Motor neuron (in vitro differentiated cells): ENCODE measurements around the gene NME3. TPM values are rescaled to one million over a fixed set of nuclear protein-coding genes. Genes with fewer than 3 reads are reported as not detected.
A peak's percentile ranks its signal among the peaks of the same experiment; 100 is the strongest.
"Not testable (repeated sequence)": the region's sequence is repeated elsewhere in the genome, so short reads cannot be mapped to it uniquely, and the experiment has no call there.

Source experiments
- ATAC-seq, 8 experiments: fragments of 200-7000 bp; cut with Tn5 transposase; replicated peaks in 6 of 8; 2 replicates each; pipeline ENCODE4 v1.8.0; 2021; ENCODE audit warnings: mild to moderate bottlenecking in 8 of 8, moderate library complexity in 8 of 8
- H3K27ac ChIP-seq, 2 donors: fragments of 250-450 bp; sonication (Bioruptor Pico); 2 replicates each; pipeline ENCODE4 v1.9.0; 2021; ENCODE audit warnings: antibody characterized with exemption in 2 of 2, mild to moderate bottlenecking in 2 of 2, moderate library complexity in 1 of 2
- H3K4me1 ChIP-seq, 2 donors: fragments of 250-450 bp; sonication (Bioruptor Pico); replicated peaks in 1 of 2; 2 replicates each; pipeline ENCODE4 v1.6.1; 2021; ENCODE audit warnings: antibody characterized with exemption in 2 of 2, mild to moderate bottlenecking in 2 of 2, moderate library complexity in 1 of 2
- H3K4me3 ChIP-seq, 5 donors: fragments of 250-450 bp; sonication (Bioruptor Pico); 2 replicates each; pipeline ENCODE4 v1.9.0; 2021; ENCODE audit warnings: antibody characterized with exemption in 5 of 5, mild to moderate bottlenecking in 5 of 5, moderate library complexity in 4 of 5
- WGBS, 10 experiments: fragments of 450-650 bp; shearing (Covaris generic); methylation state at CpG; one replicate each; pipeline ENCODE4 v1.0.0; 2022; 5-methylcytosine and 5-hydroxymethylcytosine counted together
- in situ Hi-C, 9 experiments: fragments of 400-800 bp; cut with MboI; loops; one replicate each; pipeline ENCODE4 v1.15.0; 2021; ENCODE audit warnings: low sequenced_read_pairs in 9 of 9, low pct_unique_long_range_greater_than_20kb in 2 of 9; ENCODE audit not compliant: unreplicated experiment in 9 of 9
- total RNA-seq, 8 experiments: library from RNA; unstranded; fragments of 300-600 nt; gene quantifications; 2 replicates each; pipeline versions ENCODE4 v1.2.3 to v1.2.4, GENCODE V29; 2022

Gene NME3
- total RNA-seq, 8 experiments from 2014 or later = 41.7 to 59.9 (median 43.5) TPM

GRCh38 chr16:1810106-1810505, 38.8 kb upstream of the NME3 start:
- Histone ChIP-seq H3K27ac (no peak overlapping the region), H3K4me3 (no peak overlapping the region), H3K4me1 (no peaks in the 10 kb centered on the region)
- in situ Hi-C loops = no loop called here
- WGBS, 10 experiments = 80 to 96% methylated on average over 2 to 10 of the region's 16 CpGs; no CpG with 5 or more reads in 8 of the 10 experiments
- ATAC-seq = no peak

GRCh38 chr16:1809281-1809801, 38.0 kb upstream of the NME3 start:
- Histone ChIP-seq H3K27ac (no peak overlapping the region), H3K4me3 (no peak overlapping the region), H3K4me1 (no peaks in the 10 kb centered on the region)
- 80 to 100% (median 86%) methylated on average over 1 to 7 of the region's 28 CpGs; no CpG with 5 or more reads in 6 of the 10 experiments for WGBS, 10 experiments
- in situ Hi-C loops = no loop called here
- peak in 3 of 8 experiments; percentile 10 to 21 (median 18) for ATAC-seq

GRCh38 chr16:1808691-1809090, 37.3 kb upstream of the NME3 start:
- no peak for ATAC-seq
- in situ Hi-C loops = no loop called here
- Histone ChIP-seq H3K4me1 (no peaks in the 10 kb centered on the region), H3K4me3 (no peak overlapping the region), H3K27ac (no peak overlapping the region)
- 40 to 67% methylated on average over 1 of the region's 18 CpGs; no CpG with 5 or more reads in 8 of the 10 experiments for WGBS, 10 experiments

GRCh38 chr16:1807626-1808025, 36.3 kb upstream of the NME3 start:
- in situ Hi-C loops = no loop called here
- WGBS, 10 experiments = 78 to 100% (median 80%) methylated on average over 1 to 4 of the region's 10 CpGs; no CpG with 5 or more reads in 7 of the 10 experiments
- no peak overlapping the region for H3K4me3 ChIP-seq
- no peak for ATAC-seq
- no peaks in the 10 kb centered on the region for H3K4me1 ChIP-seq
- H3K27ac ChIP-seq = no peak overlapping the region

- H3K4me3 ChIP-seq = no peak overlapping the region
- in situ Hi-C loops = no loop called here
- ATAC-seq = peak in 3 of 8 experiments; percentile 31 to 72 (median 35)
- H3K27ac ChIP-seq = no peak overlapping the region
- WGBS, 10 experiments = 13 to 91% (median 76%) methylated on average over 3 to 10 of the region's 10 CpGs
- no peaks in the 10 kb centered on the region for H3K4me1 ChIP-seq
These were observed 29.4 kb upstream of the NME3 start for GRCh38 chr16:1800701-1801100.

DNA sequence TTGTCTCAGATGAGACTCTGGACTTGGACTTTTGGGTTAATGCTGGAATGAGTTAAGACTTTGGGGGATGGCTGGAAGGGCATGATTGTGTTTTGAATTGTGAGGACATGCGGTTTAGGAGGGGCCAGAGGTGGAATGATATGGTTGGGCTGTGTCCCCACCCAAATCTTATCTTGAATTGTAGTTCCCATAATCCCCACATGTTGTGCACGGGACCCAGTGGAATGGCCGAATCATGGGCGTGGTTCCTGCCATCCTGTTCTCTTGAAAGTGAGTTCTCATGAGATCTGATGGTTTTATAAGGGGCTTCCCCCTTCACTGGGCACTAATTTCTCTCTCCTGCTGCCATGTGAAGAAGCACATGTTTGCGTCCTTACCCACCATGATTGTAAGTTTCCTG, 27.9 kb upstream of the NME3 start:
- ATAC-seq, in situ Hi-C loops, H3K27ac ChIP-seq, H3K4me3 ChIP-seq, H3K4me1 ChIP-seq: not testable (repeated sequence)
- 20 to 100% (median 80%) methylated on average over 1 to 4 of the region's 5 CpGs; no CpG with 5 or more reads in 2 of the 10 experiments for WGBS, 10 experiments

GRCh38 chr16:1794908-1795666, 23.7 kb upstream of the NME3 start:
- Histone ChIP-seq H3K4me1 (no peaks in the 10 kb centered on the region), H3K27ac (no peak overlapping the region), H3K4me3 (no peak overlapping the region)
- in situ Hi-C loops = no loop called here
- ATAC-seq = no peak
- WGBS, 10 experiments = 54 to 93% (median 80%) methylated on average over 2 to 5 of the region's 32 CpGs; no CpG with 5 or more reads in 5 of the 10 experiments

- Histone ChIP-seq H3K27ac (no peak overlapping the region), H3K4me1 (no peaks in the 10 kb centered on the region), H3K4me3 (no peak overlapping the region)
- ATAC-seq = peak in 5 of 8 experiments; percentile 2 to 32 (median 10)
- in situ Hi-C loops = no loop called here
- WGBS, 10 experiments = no CpG with 5 or more reads among the region's 18 CpGs
These were observed 23.0 kb upstream of the NME3 start for GRCh38 chr16:1794221-1794871.

GRCh38 chr16:1793578-1794220, 22.4 kb upstream of the NME3 start, which contains the start of gene IGFALS:
Gene IGFALS, minus strand, starts transcription at chr16:1793705. Its CDS starts 53 bp downstream, at chr16:1793652.
- in situ Hi-C loops = no loop called here
- no peaks in the 10 kb centered on the region for H3K4me1 ChIP-seq
- no CpG with 5 or more reads among the region's 28 CpGs for WGBS, 10 experiments
- no peak within 1 kb of the TSS for H3K27ac ChIP-seq
- no peak within 1 kb of the TSS for H3K4me3 ChIP-seq
- ATAC-seq = peak in 5 of 8 experiments; percentile 4 to 11 (median 8)

- in situ Hi-C loops = no loop called here
- ATAC-seq = peak in 3 of 8 experiments; percentile 1 to 4 (median 3)
- WGBS, 10 experiments = no CpG with 5 or more reads among the region's 33 CpGs
- Histone ChIP-seq H3K4me1 (no peaks in the 10 kb centered on the region), H3K27ac (no peak overlapping the region), H3K4me3 (no peak overlapping the region)
These were observed 21.7 kb upstream of the NME3 start for GRCh38 chr16:1792836-1793577.

DNA sequence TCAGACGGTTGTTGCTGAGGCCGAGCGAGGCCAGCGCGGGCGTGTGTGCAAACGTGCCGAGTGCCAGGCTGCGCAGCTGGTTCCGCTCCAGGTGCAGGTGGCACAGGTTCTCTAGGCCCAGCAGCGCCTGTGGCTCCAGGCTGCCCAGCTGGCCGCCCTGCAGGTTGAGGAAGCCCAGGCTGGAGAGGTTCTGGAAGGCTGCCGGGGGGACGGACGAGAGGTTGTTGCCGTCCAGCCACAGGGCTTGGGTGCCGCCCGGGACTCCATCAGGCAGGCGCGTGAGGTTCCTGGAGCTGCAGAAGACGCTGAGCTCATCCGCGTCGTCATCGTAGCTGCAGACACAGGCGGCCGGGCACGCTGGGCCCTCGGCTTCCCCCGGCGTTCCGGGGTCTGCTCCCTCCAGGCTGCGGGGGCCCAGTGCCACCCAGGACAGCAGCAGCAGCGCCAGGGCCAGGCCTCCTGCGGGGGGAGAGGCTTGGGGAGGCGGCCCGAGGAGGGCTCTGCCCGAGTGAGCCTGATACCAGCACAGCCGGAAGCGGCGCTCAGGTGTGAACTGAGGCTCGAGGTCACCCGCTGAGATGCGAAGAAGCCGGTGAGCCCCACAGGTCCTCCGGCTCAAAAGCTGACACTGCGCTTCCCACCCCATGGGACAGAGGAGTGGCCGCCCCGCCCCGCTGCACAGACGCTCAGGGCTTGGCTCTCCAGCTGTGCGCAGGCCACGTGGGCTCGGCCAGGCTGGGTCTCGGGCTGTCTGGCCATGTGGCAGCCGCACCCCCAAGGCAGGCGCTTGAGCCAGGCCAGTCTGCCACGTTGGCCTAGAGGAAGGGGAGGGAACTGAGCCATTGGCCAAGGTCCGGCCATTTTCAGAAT, 20.8 kb upstream of the NME3 start:
- in situ Hi-C loops = no loop called here
- ATAC-seq = peak in 6 of 8 experiments; percentile 14 to 39 (median 22)
- no peak overlapping the region for H3K27ac ChIP-seq

More for the DNA sequence above, 20.8 kb upstream of the NME3 start:
- H3K4me1 ChIP-seq = no peaks in the 10 kb centered on the region
- H3K4me3 ChIP-seq = no peak overlapping the region
- 87 to 100% (median 100%) methylated on average over 1 to 8 of the region's 59 CpGs; no CpG with 5 or more reads in 7 of the 10 experiments for WGBS, 10 experiments
